HepG2 (cell line): Measurements from ENCODE around the gene GPR32. TPM values are rescaled to one million over a fixed set of nuclear protein-coding genes. Genes with fewer than 3 reads are reported as not detected.

ENCODE experiments used
- ATAC-seq: fragments of 200-7000 bp; cut with Tn5 transposase; 3 replicates; pipeline ENCODE4 v1.9.1; 2020; ENCODE audit warnings: mild to moderate bottlenecking, moderate library complexity
- BruUV-seq: library from RNA; stranded (reverse); fragments of 400-500 nt; replicated peaks from 2 replicates; lab custom pipeline; 2021; lab: Mats Ljungman, UMichigan
- CTCF ChIA-PET: fragments of 300-600 bp; formaldehyde crosslinking; extraction: SDS; loops from one replicate; lab custom pipeline; 2021; ENCODE audit warnings: low total read pairs, inconsistent platforms, low intra/inter-chr PET ratio; lab: Yijun Ruan, JAX
- POLR2A ChIA-PET: fragments of 350-600 bp; sonication (Branson Sonifier 250); formaldehyde crosslinking; loops from one replicate; lab custom pipeline; 2020; ENCODE audit warnings: antibody characterized with exemption, inconsistent platforms; lab: Yijun Ruan, JAX
- DNase-seq: peaks from one replicate; pipeline ENCODE4 v3.0.0-alpha.2; 2015; ENCODE audit warnings: low spot score
- FAIRE-seq: peaks from 3 replicates; lab custom pipeline; 2011; peaks lifted over from hg19 to GRCh38; lab: Jason Lieb, UNC
- H2AFZ ChIP-seq: one replicate; pipeline ENCODE4 v1.6.1; 2011; ENCODE audit warnings: low read length, inconsistent platforms
- H3K27ac ChIP-seq: fragments of 300-600 bp; 3 replicates; pipeline ENCODE4 v1.8.0; 2011; ENCODE audit warnings: mixed run types, mild to moderate bottlenecking, mixed read lengths, low read length, inconsistent platforms; ENCODE audit not compliant: insufficient read depth; ENCODE audit errors: extremely low read length
- H3K27me3 ChIP-seq, 2 experiments: fragments of 200-600 bp in 1 of 2; 2 replicates in 1 of 2; 3 replicates in 1 of 2; pipeline versions ENCODE4 v1.6.0 to v1.8.0; 2011; ENCODE audit warnings: low read length in 2 of 2, mild to moderate bottlenecking in 2 of 2, moderate library complexity in 2 of 2, inconsistent platforms in 1 of 2; ENCODE audit not compliant: insufficient read depth in 2 of 2, control insufficient read depth in 1 of 2
- H3K36me3 ChIP-seq, 2 experiments: fragments of 200-600 bp in 1 of 2; replicated peaks in 1 of 2; 2 replicates in 1 of 2; 3 replicates in 1 of 2; pipeline versions ENCODE4 v1.5.1 to v1.8.0; 2011; ENCODE audit warnings: low read length in 2 of 2, inconsistent platforms in 1 of 2; ENCODE audit not compliant: insufficient read depth in 2 of 2, control insufficient read depth in 1 of 2
- H3K4me1 ChIP-seq: 2 replicates; pipeline ENCODE4 v1.5.1; 2012; ENCODE audit warnings: low read length, inconsistent platforms; ENCODE audit not compliant: insufficient read depth
- H3K4me2 ChIP-seq: 2 replicates; pipeline ENCODE4 v1.6.0; 2011; ENCODE audit warnings: low read depth, low read length, inconsistent platforms
- H3K4me3 ChIP-seq, 3 experiments: fragments of 200-600 bp in 1 of 3; sonication (generic), shearing (Covaris generic) in 1 of 3; replicated peaks in 1 of 3; 2 replicates each; pipeline ENCODE4 v1.5.1; 2011 to 2016; ENCODE audit warnings: low read length in 3 of 3, inconsistent platforms in 2 of 3, low read depth in 2 of 3, mild to moderate bottlenecking in 2 of 3, control low read depth in 1 of 3, mixed read lengths in 1 of 3; ENCODE audit not compliant: insufficient read depth in 1 of 3
- H3K79me2 ChIP-seq: one replicate; pipeline ENCODE4 v1.6.1; 2011; ENCODE audit warnings: low read length, inconsistent platforms; ENCODE audit not compliant: insufficient read depth
- H3K9ac ChIP-seq: 2 replicates; pipeline ENCODE4 v1.6.0; 2011; ENCODE audit warnings: mild to moderate bottlenecking, low read depth, low read length, inconsistent platforms; ENCODE audit not compliant: insufficient read depth
- H3K9me3 ChIP-seq: 2 replicates; pipeline ENCODE4 v1.5.1; 2012; ENCODE audit warnings: mild to moderate bottlenecking, low read length
- H4K20me1 ChIP-seq: 2 replicates; pipeline ENCODE4 v1.6.0; 2011; ENCODE audit warnings: inconsistent platforms, mild to moderate bottlenecking, low read length, moderate library complexity; ENCODE audit not compliant: insufficient read depth
- ETV5 ChIP-seq: IDR thresholded peaks from 2 replicates; pipeline ENCODE4 v1.6.1; 2018; ENCODE audit warnings: missing biosample characterization, missing genetic modification reagents, inconsistent platforms, borderline replicate concordance
- FOXC1 ChIP-seq: sonication (generic); formaldehyde crosslinking; IDR thresholded peaks from 2 replicates; pipeline ENCODE4 v1.8.0; 2022; ENCODE audit warnings: mild to moderate bottlenecking, missing genetic modification reagents, borderline replicate concordance
- MED13 ChIP-seq: sonication (generic); formaldehyde crosslinking; IDR thresholded peaks from 2 replicates; pipeline ENCODE4 v1.5.0; 2020; ENCODE audit warnings: missing genetic modification reagents
- MIER3 ChIP-seq: IDR thresholded peaks from 2 replicates; pipeline ENCODE4 v1.6.1; 2016; ENCODE audit warnings: missing compliant biosample characterization, borderline replicate concordance
- NBN ChIP-seq: fragments of 450-650 bp; conservative IDR thresholded peaks from 2 replicates; pipeline ENCODE4 v1.6.1; 2017
- PAX8 ChIP-seq: sonication (generic); formaldehyde crosslinking; IDR thresholded peaks from 2 replicates; pipeline ENCODE4 v1.8.0; 2022; ENCODE audit warnings: mild to moderate bottlenecking, missing genetic modification reagents, borderline replicate concordance
- PRPF4 ChIP-seq: fragments of 200-400 bp; formaldehyde crosslinking; IDR thresholded peaks from 2 replicates; pipeline ENCODE4 v1.6.1; 2016; ENCODE audit warnings: low read length, low read depth; ENCODE audit not compliant: poor library complexity, severe bottlenecking
- RXRA ChIP-seq: sonication (generic); formaldehyde crosslinking; IDR thresholded peaks from 2 replicates; pipeline ENCODE4 v1.5.1; 2020; ENCODE audit warnings: missing genetic modification reagents
- YEATS4 ChIP-seq: sonication (generic); formaldehyde crosslinking; IDR thresholded peaks from 2 replicates; pipeline ENCODE4 v1.4.0; 2020; ENCODE audit warnings: missing genetic modification reagents, borderline replicate concordance
- ZNF282 ChIP-seq: fragments of 450-650 bp; IDR thresholded peaks from 2 replicates; pipeline ENCODE4 v1.6.1; 2018; ENCODE audit not compliant: partially characterized antibody
- ZNF543 ChIP-seq: sonication (generic); formaldehyde crosslinking; IDR thresholded peaks from 2 replicates; pipeline ENCODE4 v1.4.0; 2020; ENCODE audit warnings: mild to moderate bottlenecking, missing genetic modification reagents
- ZNF546 ChIP-seq: sonication (generic); formaldehyde crosslinking; conservative IDR thresholded peaks from 2 replicates; pipeline ENCODE4 v1.8.1; 2023; ENCODE audit warnings: mild to moderate bottlenecking, missing genetic modification reagents
- ZNF564 ChIP-seq: sonication (generic); formaldehyde crosslinking; IDR thresholded peaks from 2 replicates; pipeline ENCODE4 v1.8.1; 2023; ENCODE audit warnings: mild to moderate bottlenecking, missing genetic modification reagents
- ZNF878 ChIP-seq: sonication (generic); formaldehyde crosslinking; IDR thresholded peaks from 2 replicates; pipeline ENCODE4 v1.8.1; 2023; ENCODE audit warnings: mild to moderate bottlenecking, missing genetic modification reagents, moderate library complexity
- WGBS: methylation state at CpG from one replicate; pipeline ENCODE4 v1.1.6; 2017; ENCODE audit warnings: low lambda C conversion rate; 5-methylcytosine and 5-hydroxymethylcytosine counted together
- in situ Hi-C: cut with HindIII; loops from 2 replicates; pipeline ENCODE4 v1.10.0; 2017; ENCODE audit warnings: low pct_unique_long_range_greater_than_20kb; ENCODE audit not compliant: extremely low pct_ligation_motif_present
- intact Hi-C: fragments of 100-400 bp; cut with micrococcal nuclease; formaldehyde crosslinking; loops from one replicate; pipeline ENCODE4 v1.10.0; 2022; ENCODE audit not compliant: unreplicated experiment
- polyA plus RNA-seq, 8 experiments: library from polyadenylated mRNA; depleted of rRNA in 3 of 8; stranded (reverse) in 7 of 8; unstranded in 1 of 8; fragments of >200 nt; fragmentation: Illumina TruSeq in 4 of 8; extraction: Trizol in 4 of 8; gene quantifications; 2 replicates each; pipeline versions ENCODE4 v1.2.1 to v1.2.3, GENCODE V29; 2011 to 2016; ENCODE audit warnings: low read depth in 4 of 8, missing spikeins in 1 of 8, mixed read lengths in 1 of 8; ENCODE audit not compliant: insufficient read depth in 1 of 8
- total RNA-seq, 5 experiments: library from RNA; depleted of rRNA; stranded (reverse); fragments of >200 nt; fragmentation: Illumina TruSeq; extraction: Trizol; gene quantifications; 2 replicates each; pipeline ENCODE4 v1.2.3, GENCODE V29; 2016; ENCODE audit warnings: low read depth in 1 of 5
- TF ChIP-seq, protein P1 (sequence below): sonication (generic); formaldehyde crosslinking; IDR thresholded peaks from 2 replicates; pipeline ENCODE4 v1.4.0; 2020; ENCODE audit warnings: missing genetic modification reagents, borderline replicate concordance
- TF ChIP-seq, protein P2 (sequence below): sonication (generic); formaldehyde crosslinking; IDR thresholded peaks from 2 replicates; pipeline ENCODE4 v1.8.1; 2023; ENCODE audit warnings: mild to moderate bottlenecking, missing genetic modification reagents
- TF ChIP-seq, protein P3 (sequence below): sonication (generic); formaldehyde crosslinking; IDR thresholded peaks from 2 replicates; pipeline ENCODE4 v1.9.0; 2021; ENCODE audit warnings: missing genetic modification reagents, borderline replicate concordance

The GPR32 gene
- total and polyA plus RNA-seq, 2 of the 13 experiments (the other 11 are each of a cell fraction or from before 2014, with no cell fraction given): not detected

DNA sequence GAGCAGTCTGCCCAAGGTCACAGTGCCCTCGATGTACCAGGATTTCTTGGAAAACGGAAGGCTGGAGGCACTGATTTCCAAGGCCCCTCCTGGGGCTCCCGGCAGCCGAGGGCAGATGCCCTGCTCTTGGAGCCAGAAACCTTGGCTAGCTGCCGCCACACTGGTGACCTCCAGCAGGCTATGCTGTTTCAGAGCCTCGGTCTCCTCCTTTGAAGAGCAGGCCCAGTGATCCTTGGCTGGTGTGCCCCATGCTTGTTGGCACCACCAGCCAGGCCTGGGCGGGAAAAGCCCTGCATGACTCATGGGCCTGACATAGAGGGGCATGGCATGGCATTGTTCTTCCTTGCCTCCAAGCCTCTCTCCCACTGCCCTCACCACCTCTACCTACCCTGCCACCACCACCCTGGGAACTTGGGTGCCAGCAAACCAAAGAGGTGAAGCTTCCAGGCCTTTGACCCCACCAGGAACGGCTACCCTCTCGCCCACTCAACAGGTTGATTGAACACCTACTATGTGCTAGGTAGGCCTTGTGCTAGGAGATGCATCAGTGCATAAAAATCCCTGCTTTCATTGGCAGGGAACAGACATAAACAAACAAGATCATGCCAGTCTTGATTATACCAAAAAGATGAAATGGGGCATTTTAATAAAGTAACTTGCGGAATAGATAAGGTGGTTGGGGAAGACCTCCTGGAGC, 48.7 kb upstream of the GPR32 start:
- Histone ChIP-seq H3K27me3 (peaks cover 12 to 52% of the 10 kb centered on the region in 2 experiments), H2AFZ (no peak overlapping the region), H3K9me3 (no peaks in the 10 kb centered on the region), H3K36me3 (no peaks in the 10 kb centered on the region), H3K4me2 (no peak overlapping the region), H3K4me1 (no peaks in the 10 kb centered on the region), H3K9ac (no peak overlapping the region), H4K20me1 (no peaks in the 10 kb centered on the region), H3K79me2 (no peaks in the 10 kb centered on the region), H3K27ac (no peak overlapping the region), H3K4me3 (no peak overlapping the region)
- TF ChIP-seq, protein P1, sequence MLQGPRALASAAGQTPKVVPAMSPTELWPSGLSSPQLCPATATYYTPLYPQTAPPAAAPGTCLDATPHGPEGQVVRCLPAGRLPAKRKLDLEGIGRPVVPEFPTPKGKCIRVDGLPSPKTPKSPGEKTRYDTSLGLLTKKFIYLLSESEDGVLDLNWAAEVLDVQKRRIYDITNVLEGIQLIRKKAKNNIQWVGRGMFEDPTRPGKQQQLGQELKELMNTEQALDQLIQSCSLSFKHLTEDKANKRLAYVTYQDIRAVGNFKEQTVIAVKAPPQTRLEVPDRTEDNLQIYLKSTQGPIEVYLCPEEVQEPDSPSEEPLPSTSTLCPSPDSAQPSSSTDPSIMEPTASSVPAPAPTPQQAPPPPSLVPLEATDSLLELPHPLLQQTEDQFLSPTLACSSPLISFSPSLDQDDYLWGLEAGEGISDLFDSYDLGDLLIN (CRISPR knock-in tag): no peak
- TF ChIP-seq ZNF546 (CRISPR knock-in tag): no peak
- no peak for TF ChIP-seq ZNF282
- no peak for TF ChIP-seq ETV5 (CRISPR knock-in tag)
- no peak for TF ChIP-seq RXRA (CRISPR knock-in tag)
- TF ChIP-seq, protein P2, sequence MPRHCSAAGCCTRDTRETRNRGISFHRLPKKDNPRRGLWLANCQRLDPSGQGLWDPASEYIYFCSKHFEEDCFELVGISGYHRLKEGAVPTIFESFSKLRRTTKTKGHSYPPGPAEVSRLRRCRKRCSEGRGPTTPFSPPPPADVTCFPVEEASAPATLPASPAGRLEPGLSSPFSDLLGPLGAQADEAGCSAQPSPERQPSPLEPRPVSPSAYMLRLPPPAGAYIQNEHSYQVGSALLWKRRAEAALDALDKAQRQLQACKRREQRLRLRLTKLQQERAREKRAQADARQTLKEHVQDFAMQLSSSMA (CRISPR knock-in tag): no peak
- TF ChIP-seq ZNF878: no peak
- TF ChIP-seq, protein P3, sequence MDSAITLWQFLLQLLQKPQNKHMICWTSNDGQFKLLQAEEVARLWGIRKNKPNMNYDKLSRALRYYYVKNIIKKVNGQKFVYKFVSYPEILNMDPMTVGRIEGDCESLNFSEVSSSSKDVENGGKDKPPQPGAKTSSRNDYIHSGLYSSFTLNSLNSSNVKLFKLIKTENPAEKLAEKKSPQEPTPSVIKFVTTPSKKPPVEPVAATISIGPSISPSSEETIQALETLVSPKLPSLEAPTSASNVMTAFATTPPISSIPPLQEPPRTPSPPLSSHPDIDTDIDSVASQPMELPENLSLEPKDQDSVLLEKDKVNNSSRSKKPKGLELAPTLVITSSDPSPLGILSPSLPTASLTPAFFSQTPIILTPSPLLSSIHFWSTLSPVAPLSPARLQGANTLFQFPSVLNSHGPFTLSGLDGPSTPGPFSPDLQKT: no peak
- no peak for TF ChIP-seq FOXC1
- no peak for TF ChIP-seq MED13 (CRISPR knock-in tag)
- TF ChIP-seq MIER3: no peak
- TF ChIP-seq PRPF4: no peak
- no peak for TF ChIP-seq ZNF543 (CRISPR knock-in tag)
- TF ChIP-seq NBN: no peak
- TF ChIP-seq PAX8 (CRISPR knock-in tag): no peak
- no peak for TF ChIP-seq ZNF564 (CRISPR knock-in tag)
- no peak for TF ChIP-seq YEATS4 (CRISPR knock-in tag)
- no peak for DNase-seq
- 12% methylated on average over 5 of the region's 10 CpGs for WGBS
- POLR2A ChIA-PET: no interaction called here
- in situ Hi-C loops (no loop called here), intact Hi-C loops (loop anchor here (5.0 kb wide), 1 partner anchor 61 kb away; no protein-coding TSS in a partner anchor)
- no peak for FAIRE-seq
- BruUV-seq: no TSS peak
- no peak for ATAC-seq
- CTCF ChIA-PET: no interaction called here
